Ishikawa (cell line): ENCODE results near the gene TSTD2.

Experiments used
- CEBPB ChIP-seq: IDR thresholded peaks from 2 replicates; pipeline ENCODE4 v1.6.1; 2012
- EP300 ChIP-seq: IDR thresholded peaks from 2 replicates; pipeline ENCODE4 v1.6.1; 2012; ENCODE audit warnings: borderline replicate concordance
- MAX ChIP-seq: IDR thresholded peaks from 2 replicates; pipeline ENCODE4 v1.6.1; 2012
- NFIC ChIP-seq: IDR thresholded peaks from 2 replicates; pipeline ENCODE4 v1.6.1; 2012
- RAD21 ChIP-seq: IDR thresholded peaks from 2 replicates; pipeline ENCODE4 v1.6.1; 2012; ENCODE audit warnings: low read depth
- REST ChIP-seq: IDR thresholded peaks from 2 replicates; pipeline ENCODE4 v1.6.1; 2012; ENCODE audit warnings: low read depth, mild to moderate bottlenecking
- TAF1 ChIP-seq: IDR thresholded peaks from 2 replicates; pipeline ENCODE4 v1.6.1; 2012; ENCODE audit warnings: low read depth, mild to moderate bottlenecking
- TCF12 ChIP-seq: IDR thresholded peaks from 2 replicates; pipeline ENCODE4 v1.6.1; 2012; ENCODE audit warnings: low read depth
- TEAD4 ChIP-seq: IDR thresholded peaks from 2 replicates; pipeline ENCODE4 v1.6.1; 2012
- USF1 ChIP-seq: IDR thresholded peaks from 2 replicates; pipeline ENCODE4 v1.6.1; 2012
- YY1 ChIP-seq: IDR thresholded peaks from 2 replicates; pipeline ENCODE4 v1.6.1; 2012; ENCODE audit warnings: low read depth
- ZBTB7A ChIP-seq: IDR thresholded peaks from 2 replicates; pipeline ENCODE4 v1.6.1; 2012; ENCODE audit warnings: low read depth

- TF ChIP-seq TAF1 (no peak), EP300 (no peak), YY1 (no peak), MAX (no peak), REST (no peak), RAD21 (no peak), USF1 (no peak), NFIC (peak; percentile 68), TCF12 (no peak), CEBPB (no peak), TEAD4 (no peak), ZBTB7A (no peak)
Observed at GRCh38 chr9:97563458-97564135, 69.6 kb downstream of the TSTD2 start.
